GM19099 (cell line): Measurements from ENCODE around the gene FAM89B.

Source experiments
- POLR2A ChIP-seq: IDR thresholded peaks from 3 replicates; pipeline ENCODE4 v1.6.1; 2011; ENCODE audit warnings: low read depth; ENCODE audit not compliant: insufficient read length; ENCODE audit errors: extremely low read depth

FAM89B gene

GRCh38 chr11:65572356-65573051, at the start of gene FAM89B:
Gene FAM89B, plus strand, starts transcription at chr11:65572538. Its CDS starts 132 bp downstream, at chr11:65572670.
- peak; percentile 51 for TF ChIP-seq POLR2A

- peak; percentile 15 for TF ChIP-seq POLR2A
Observed at GRCh38 chr11:65522718-65523630, 49.4 kb upstream of the FAM89B start.

GRCh38 chr11:65523631-65523968, 48.7 kb upstream of the FAM89B start:
- peak; percentile 5 for TF ChIP-seq POLR2A

- TF ChIP-seq POLR2A = no peak
Observed at GRCh38 chr11:65524014-65524740, 48.2 kb upstream of the FAM89B start.

GRCh38 chr11:65524741-65525545, 47.4 kb upstream of the FAM89B start, which contains the start of gene SCYL1:
Gene SCYL1, plus strand, starts transcription at chr11:65525083. Its CDS starts 71 bp downstream, at chr11:65525154.
- TF ChIP-seq POLR2A = peak; percentile 62

- TF ChIP-seq POLR2A = no peak
Observed at GRCh38 chr11:65525546-65526480, 46.5 kb upstream of the FAM89B start.

- TF ChIP-seq POLR2A = no peak
Observed at GRCh38 chr11:65526744-65527143, 45.6 kb upstream of the FAM89B start.

GRCh38 chr11:65528819-65529350, 43.5 kb upstream of the FAM89B start:
- TF ChIP-seq POLR2A = no peak

GRCh38 chr11:65529475-65530156, 42.7 kb upstream of the FAM89B start:
- no peak for TF ChIP-seq POLR2A

GRCh38 chr11:65530157-65530496, 42.2 kb upstream of the FAM89B start:
- TF ChIP-seq POLR2A = no peak

- no peak for TF ChIP-seq POLR2A
Observed at GRCh38 chr11:65532388-65533064, 39.8 kb upstream of the FAM89B start.

- TF ChIP-seq POLR2A = no peak
Observed at GRCh38 chr11:65535102-65535501, 37.2 kb upstream of the FAM89B start.

GRCh38 chr11:65536412-65537295, 35.7 kb upstream of the FAM89B start:
- TF ChIP-seq POLR2A = no peak
